K562 (cell line): ENCODE measurements around the gene MRPL54. TPM values are rescaled to one million over a fixed set of nuclear protein-coding genes. Genes with fewer than 3 reads are reported as not detected.
A peak's percentile ranks its signal among the peaks of the same experiment; 100 is the strongest.

Experiments
- ATAC-seq: fragments of 200-7000 bp; cut with Tn5 transposase; 3 replicates; pipeline ENCODE4 v1.9.1; 2020; ENCODE audit warnings: moderate library complexity
- BruUV-seq: library from RNA; stranded (reverse); fragments of 400-500 nt; replicated peaks from 2 replicates; lab custom pipeline; 2021; lab: Mats Ljungman, UMichigan
- CTCF ChIA-PET: fragments of 300-600 bp; formaldehyde crosslinking; extraction: SDS; loops from one replicate; lab custom pipeline; 2021; ENCODE audit warnings: low intra/inter-chr PET ratio; lab: Yijun Ruan, JAX
- POLR2A ChIA-PET: fragments of 300-600, 350-650 bp; sonication (Branson Sonifier 250); formaldehyde crosslinking; extraction: SDS; loops from one replicate; lab custom pipeline; 2021; ENCODE audit warnings: antibody characterized with exemption, inconsistent platforms; lab: Yijun Ruan, JAX
- DNase-seq, 4 experiments: peaks; one replicate each; pipeline versions ENCODE4 v3.0.0 to v3.0.0-alpha.2; 2011 to 2018; ENCODE audit warnings: low spot score in 3 of 4, mixed read lengths in 3 of 4; ENCODE audit errors: extremely low read depth in 1 of 4
- FAIRE-seq: peaks from 2 replicates; lab custom pipeline; 2011; peaks lifted over from hg19 to GRCh38; lab: Jason Lieb, UNC
- H2AFZ ChIP-seq: 2 replicates; pipeline ENCODE4 v1.6.0; 2011; ENCODE audit warnings: low read depth, low read length, control low read depth, inconsistent platforms
- H3K27ac ChIP-seq: fragments of 200-600 bp; 3 replicates; pipeline ENCODE4 v1.8.0; 2011; ENCODE audit warnings: low read depth, mild to moderate bottlenecking, control low read depth, inconsistent platforms, low read length, moderate library complexity, mixed read lengths; ENCODE audit errors: extremely low read depth
- H3K27me3 ChIP-seq, 2 experiments: fragments of 300-600 bp in 1 of 2; 2 replicates in 1 of 2; 3 replicates in 1 of 2; pipeline versions ENCODE4 v1.6.0 to v1.8.0; 2011; ENCODE audit warnings: inconsistent platforms in 2 of 2, low read length in 2 of 2, mild to moderate bottlenecking in 1 of 2, mixed read lengths in 1 of 2, moderate library complexity in 1 of 2; ENCODE audit not compliant: control insufficient read depth in 2 of 2, insufficient read depth in 2 of 2
- H3K36me3 ChIP-seq: fragments of 300-600 bp; 3 replicates; pipeline ENCODE4 v1.8.0; 2011; ENCODE audit warnings: mild to moderate bottlenecking, low read length, inconsistent platforms; ENCODE audit not compliant: control insufficient read depth, insufficient read depth
- H3K4me1 ChIP-seq, 2 experiments: fragments of 200-600 bp in 1 of 2; replicated peaks in 1 of 2; 2 replicates in 1 of 2; 3 replicates in 1 of 2; pipeline versions ENCODE4 v1.5.1 to v1.8.0; 2011; ENCODE audit warnings: inconsistent platforms in 2 of 2, low read length in 2 of 2, mild to moderate bottlenecking in 1 of 2, mixed read lengths in 1 of 2, moderate library complexity in 1 of 2; ENCODE audit not compliant: control insufficient read depth in 2 of 2, insufficient read depth in 2 of 2
- H3K4me2 ChIP-seq: 2 replicates; pipeline ENCODE4 v1.6.1; 2011; ENCODE audit warnings: low read length, control low read depth, inconsistent platforms, mixed read lengths; ENCODE audit not compliant: insufficient read depth
- H3K4me3 ChIP-seq: fragments of 200-600 bp; sonication (generic), shearing (Covaris generic); 2 replicates; pipeline ENCODE4 v1.5.1; 2016; ENCODE audit warnings: control low read depth, inconsistent platforms
- H3K79me2 ChIP-seq: fragments of 200-600 bp; 3 replicates; pipeline ENCODE4 v1.8.0; 2011; ENCODE audit warnings: low read length, inconsistent platforms; ENCODE audit not compliant: control insufficient read depth, insufficient read depth
- H3K9ac ChIP-seq, 2 experiments: 2 replicates each; pipeline versions ENCODE4 v1.6.0 to v1.6.1; 2011; ENCODE audit warnings: low read depth in 2 of 2, low read length in 2 of 2, control low read depth in 1 of 2, inconsistent platforms in 1 of 2, mild to moderate bottlenecking in 1 of 2, mixed read lengths in 1 of 2; ENCODE audit not compliant: insufficient read depth in 1 of 2
- H3K9me1 ChIP-seq: one replicate; pipeline ENCODE4 v1.6.0; 2011; ENCODE audit warnings: inconsistent platforms, mild to moderate bottlenecking, low read length, moderate library complexity; ENCODE audit not compliant: control insufficient read depth, insufficient read depth
- H3K9me3 ChIP-seq: replicated peaks from 2 replicates; pipeline ENCODE4 v1.5.1; 2011; ENCODE audit warnings: low read depth, low read length, inconsistent platforms; ENCODE audit not compliant: control insufficient read depth, insufficient read depth
- H4K20me1 ChIP-seq: replicated peaks from 2 replicates; pipeline ENCODE4 v1.6.1; 2011; ENCODE audit warnings: low read length, inconsistent platforms, mixed read lengths; ENCODE audit not compliant: control insufficient read depth, insufficient read depth
- ADNP ChIP-seq: fragments of 200-800 bp; sonication (Bioruptor generic); IDR thresholded peaks from 2 replicates; pipeline ENCODE4 v1.6.1; 2016; ENCODE audit warnings: missing genetic modification characterization, missing compliant biosample characterization
- CBX1 ChIP-seq: sonication (generic); IDR thresholded peaks from 2 replicates; pipeline ENCODE4 v1.6.1; 2016; ENCODE audit warnings: antibody characterized with exemption, low read depth, mild to moderate bottlenecking
- CBX3 ChIP-seq, 2 experiments: IDR thresholded peaks; 1 replicate in 1 of 2; 2 replicates in 1 of 2; pipeline ENCODE4 v1.6.1; 2012; ENCODE audit warnings: inconsistent platforms in 2 of 2, low read length in 2 of 2, borderline replicate concordance in 1 of 2, control low read depth in 1 of 2
- CBX5 ChIP-seq: IDR thresholded peaks from 2 replicates; pipeline ENCODE4 v1.6.1; 2014; ENCODE audit warnings: low read depth, borderline replicate concordance
- HNRNPL ChIP-seq: fragments of 200-400 bp; formaldehyde crosslinking; IDR thresholded peaks from 2 replicates; pipeline ENCODE4 v1.6.1; 2017; ENCODE audit warnings: low read depth, mild to moderate bottlenecking, low read length
- KDM1A ChIP-seq, 2 experiments: fragments of 450-650 bp; IDR thresholded peaks; 2 replicates each; pipeline ENCODE4 v1.6.1; 2016; ENCODE audit warnings: mild to moderate bottlenecking in 2 of 2
- MCM3 ChIP-seq: fragments of 450-650 bp; IDR thresholded peaks from 2 replicates; pipeline ENCODE4 v1.6.1; 2016
- TRIM28 ChIP-seq: fragments of 450-650 bp; IDR thresholded peaks from 2 replicates; pipeline ENCODE4 v1.6.1; 2017
- XRCC5 ChIP-seq: fragments of 200-400 bp; formaldehyde crosslinking; IDR thresholded peaks from 2 replicates; pipeline ENCODE4 v1.6.1; 2017; ENCODE audit warnings: low read depth, mild to moderate bottlenecking, low read length
- ZNF707 ChIP-seq: fragments of 250-450 bp; sonication (Bioruptor Pico); conservative IDR thresholded peaks from 2 replicates; pipeline ENCODE4 v1.8.0; 2022; ENCODE audit warnings: inconsistent platforms, mild to moderate bottlenecking, moderate library complexity
- WGBS: fragments of 100-300 bp; shearing (Covaris generic); methylation state at CpG from one replicate; pipeline ENCODE4 v1.1.6; 2016; ENCODE audit warnings: low coverage, mixed read lengths; ENCODE audit not compliant: insufficient coverage; ENCODE audit errors: missing lambda C conversion rate; 5-methylcytosine and 5-hydroxymethylcytosine counted together
- in situ Hi-C: fragments of 300-500 bp; cut with MboI; formaldehyde crosslinking; loops from 4 replicates; pipeline ENCODE4 v1.15.0; 2018; ENCODE audit warnings: inconsistent platforms, mixed read lengths
- intact Hi-C: fragments of 100-400 bp; cut with micrococcal nuclease; formaldehyde crosslinking; loops from 2 replicates; pipeline ENCODE4 v1.14.2; 2022
- polyA plus RNA-seq, 8 experiments: library from polyadenylated mRNA; depleted of rRNA in 4 of 8; stranded (reverse) in 5 of 8; unstranded in 3 of 8; fragments of >200 nt; fragmentation: Nextera tagmentation in 2 of 8; fragmentation: Illumina TruSeq in 1 of 8; extraction: Ambion mirVana in 2 of 8; extraction: Trizol in 1 of 8; gene quantifications; 2 replicates each; pipeline versions ENCODE4 v1.2.1 to v1.2.3, GENCODE V29; 2011 to 2014; ENCODE audit warnings: inconsistent platforms in 1 of 8, missing spikeins in 1 of 8
- total RNA-seq, 7 experiments: library from RNA; depleted of rRNA in 6 of 7; stranded (reverse); fragments of >200 nt in 6 of 7; fragmentation: Illumina TruSeq in 2 of 7; extraction: Trizol in 2 of 7; gene quantifications; 2 replicates each; pipeline versions ENCODE4 v1.2.1 to v1.2.3, GENCODE V29; 2011 to 2021; ENCODE audit warnings: low replicate concordance in 1 of 7
- TF ChIP-seq, protein P1 (sequence below), 2 experiments: fragments of 450-650 bp; IDR thresholded peaks; 2 replicates each; pipeline ENCODE4 v1.6.1; 2016; ENCODE audit warnings: mild to moderate bottlenecking in 2 of 2, borderline replicate concordance in 1 of 2, low read depth in 1 of 2, moderate library complexity in 1 of 2

The MRPL54 gene
- total and polyA plus RNA-seq, 9 of the 15 experiments (the other 6 are each of a cell fraction or from before 2014, with no cell fraction given) = 3.5 to 120 (median 56.9) TPM

DNA sequence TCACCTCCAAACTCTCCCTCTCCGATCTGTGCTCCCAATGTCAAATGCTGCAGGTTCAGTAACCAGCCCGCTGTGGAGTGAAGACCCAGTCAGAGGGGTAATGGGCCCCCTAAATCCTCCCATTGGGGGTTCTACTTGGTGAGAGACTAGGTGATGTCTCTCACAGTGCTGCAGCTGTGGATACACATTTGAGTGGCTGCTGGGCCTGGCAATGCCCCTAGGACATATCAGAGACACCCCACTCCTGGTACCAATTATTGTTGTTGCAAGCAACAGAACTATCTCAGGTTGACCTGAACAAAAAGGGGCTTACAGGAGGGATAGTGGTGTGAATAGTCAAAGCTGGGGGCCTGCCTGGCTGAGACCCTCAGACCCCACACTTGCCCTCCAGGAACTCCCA lies 19.1 kb downstream of the MRPL54 start:
- FAIRE-seq = no peak
- Histone ChIP-seq H3K36me3 (peaks cover 28% of the 10 kb centered on the region; the same call in 2 of the 3 replicates), H3K79me2 (peaks cover 18% of the 10 kb centered on the region), H2AFZ (no peak overlapping the region), H4K20me1 (no peaks in the 10 kb centered on the region), H3K9ac (no peak overlapping the region), H3K9me3 (peaks cover 20% of the 10 kb centered on the region), H3K27ac (no peak overlapping the region), H3K27me3 (no peaks in the 10 kb centered on the region), H3K4me1 (peaks cover 0 to 45% of the 10 kb centered on the region in 2 experiments; a peak in 2 of 5 replicates), H3K4me3 (no peak overlapping the region), H3K4me2 (no peak overlapping the region), H3K9me1 (no peaks in the 10 kb centered on the region)
- CTCF ChIA-PET = no interaction called here
- intact Hi-C loops (loop anchor here (10.0 kb wide), 1 partner anchor 63 kb away; no protein-coding TSS in a partner anchor), in situ Hi-C loops (no loop called here)
- 100% methylated on average over 2 of the region's 2 CpGs for WGBS
- DNase-seq = peak in 1 of 4 experiments; percentile 25
- TF ChIP-seq ADNP (peak; percentile 48; the same call in 1 of the 2 replicates), CBX5 (peak; percentile 73; the same call in 1 of the 2 replicates), MCM3 (no peak), KDM1A (IDR thresholded peaks at IDR 0.05) (0 out of 4 replicates have a peak, but pooled peaks of 1 of the 2 experiments have one; percentile 5), ZNF707 (CRISPR knock-in tag) (peak; percentile 99), CBX1 (peak; percentile 81), TRIM28 (peak; percentile 88), HNRNPL (no peak), CBX3 (IDR thresholded peaks at IDR 0.05; ENCODE audit: borderline replicate concordance in 1 of 2, low read length in 2 of 2) (peak; percentile 90 to 93), XRCC5 (peak; percentile 34; the same call in 1 of the 2 replicates)
- TF ChIP-seq, protein P1, sequence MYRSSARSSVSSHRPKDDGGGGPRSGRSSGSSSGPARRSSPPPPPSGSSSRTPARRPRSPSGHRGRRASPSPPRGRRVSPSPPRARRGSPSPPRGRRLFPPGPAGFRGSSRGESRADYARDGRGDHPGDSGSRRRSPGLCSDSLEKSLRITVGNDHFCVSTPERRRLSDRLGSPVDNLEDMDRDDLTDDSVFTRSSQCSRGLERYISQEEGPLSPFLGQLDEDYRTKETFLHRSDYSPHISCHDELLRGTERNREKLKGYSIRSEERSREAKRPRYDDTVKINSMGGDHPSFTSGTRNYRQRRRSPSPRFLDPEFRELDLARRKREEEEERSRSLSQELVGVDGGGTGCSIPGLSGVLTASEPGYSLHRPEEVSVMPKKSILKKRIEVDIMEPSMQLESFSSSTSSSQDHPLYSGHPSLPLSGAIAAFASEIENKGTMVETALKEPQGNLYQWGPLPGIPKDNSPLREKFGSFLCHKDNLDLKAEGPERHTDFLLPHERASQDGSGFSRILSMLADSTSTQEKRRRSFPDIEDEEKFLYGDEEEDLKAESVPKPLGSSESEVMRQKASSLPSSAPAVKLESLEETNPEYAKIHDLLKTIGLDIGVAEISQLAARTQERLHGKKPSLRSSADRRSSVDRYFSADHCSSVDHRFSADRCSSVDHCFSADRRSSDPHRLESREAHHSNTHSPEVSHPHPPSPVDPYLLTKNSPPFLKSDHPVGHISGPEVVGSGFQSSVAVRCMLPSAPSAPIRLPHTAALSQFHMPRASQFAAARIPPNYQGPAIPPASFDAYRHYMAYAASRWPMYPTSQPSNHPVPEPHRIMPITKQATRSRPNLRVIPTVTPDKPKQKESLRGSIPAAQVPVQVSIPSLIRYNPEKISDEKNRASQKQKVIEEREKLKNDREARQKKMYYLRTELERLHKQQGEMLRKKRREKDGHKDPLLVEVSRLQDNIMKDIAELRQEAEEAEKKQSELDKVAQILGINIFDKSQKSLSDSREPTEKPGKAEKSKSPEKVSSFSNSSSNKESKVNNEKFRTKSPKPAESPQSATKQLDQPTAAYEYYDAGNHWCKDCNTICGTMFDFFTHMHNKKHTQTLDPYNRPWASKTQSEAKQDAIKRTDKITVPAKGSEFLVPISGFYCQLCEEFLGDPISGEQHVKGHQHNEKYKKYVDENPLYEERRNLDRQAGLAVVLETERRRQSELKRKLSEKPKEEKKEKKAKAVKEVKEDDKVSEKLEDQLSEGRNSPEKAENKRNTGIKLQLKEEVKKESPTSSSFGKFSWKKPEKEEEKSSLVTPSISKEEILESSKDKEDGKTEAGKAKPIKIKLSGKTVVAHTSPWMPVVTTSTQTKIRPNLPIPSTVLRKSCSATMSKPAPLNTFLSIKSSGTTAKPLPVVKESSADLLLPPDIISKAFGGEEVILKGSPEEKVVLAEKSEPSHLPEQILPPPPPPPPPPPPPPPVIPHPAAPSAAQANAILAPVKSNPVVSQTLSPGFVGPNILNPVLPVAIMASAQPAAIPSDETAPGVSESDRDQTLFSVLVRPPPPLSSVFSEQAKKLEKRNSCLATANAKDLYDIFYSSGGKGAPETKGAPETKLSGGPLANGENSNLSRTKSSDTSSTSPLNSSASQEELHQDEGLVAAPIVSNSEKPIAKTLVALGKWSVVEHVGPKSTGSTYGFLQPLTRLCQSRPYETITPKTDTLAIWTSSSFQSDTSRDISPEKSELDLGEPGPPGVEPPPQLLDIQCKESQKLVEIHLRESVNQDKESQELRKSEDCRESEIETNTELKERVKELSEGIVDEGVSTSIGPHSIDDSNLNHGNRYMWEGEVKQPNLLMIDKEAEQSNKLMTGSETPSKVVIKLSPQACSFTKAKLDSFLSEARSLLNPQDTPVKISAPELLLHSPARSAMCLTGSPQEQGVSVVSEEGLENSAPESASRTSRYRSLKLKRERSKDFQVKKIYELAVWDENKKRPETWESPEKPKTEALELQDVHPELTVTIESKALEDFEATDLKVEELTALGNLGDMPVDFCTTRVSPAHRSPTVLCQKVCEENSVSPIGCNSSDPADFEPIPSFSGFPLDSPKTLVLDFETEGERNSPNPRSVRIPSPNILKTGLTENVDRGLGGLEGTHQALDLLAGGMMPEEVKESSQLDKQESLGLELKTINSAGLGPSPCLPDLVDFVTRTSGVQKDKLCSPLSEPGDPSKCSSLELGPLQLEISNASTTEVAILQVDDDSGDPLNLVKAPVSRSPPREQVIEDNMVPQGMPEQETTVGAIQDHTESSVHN (IDR thresholded peaks at IDR 0.05; ENCODE audit: borderline replicate concordance in 1 of 2, low read depth in 1 of 2) = no peak
- no peak for ATAC-seq
- POLR2A ChIA-PET = interaction anchor here (0.6 kb wide), 2 partner anchors 436 to 1776 kb away, joined by 3 read pairs; no protein-coding TSS in a partner anchor
- BruUV-seq = no TSS peak
